ENCODE data around the gene APOBEC3F.

GRCh38 chr22:39017596-39018365 is 22.9 kb upstream of the APOBEC3F start:
- TF ChIP-seq CTCF (IDR thresholded peaks at IDR 0.05) (no peak), POLR2A (IDR thresholded peaks at IDR 0.05) (no peak)

Data from adrenal gland (tissue), 5 donors.